Suprapubic skin (tissue), 4 donors: ENCODE measurements around the gene CST11. TPM values are rescaled to one million over a fixed set of nuclear protein-coding genes. Genes with fewer than 3 reads are reported as not detected.

Experiments used
- DNase-seq, 2 donors: peaks; one replicate each; pipeline ENCODE4 v3.0.0-alpha.2; 2019; ENCODE audit warnings: low spot score in 2 of 2
- H3K27ac ChIP-seq: fragments of 200-600 bp; sonication (generic); one replicate; pipeline ENCODE4 v1.5.1; 2019
- H3K27me3 ChIP-seq: fragments of 200-600 bp; sonication (generic); one replicate; pipeline ENCODE4 v1.5.1; 2019
- H3K36me3 ChIP-seq: fragments of 200-600 bp; sonication (generic); one replicate; pipeline ENCODE4 v1.5.1; 2019
- H3K4me1 ChIP-seq: fragments of 200-600 bp; sonication (generic); one replicate; pipeline ENCODE4 v1.5.1; 2019
- H3K4me3 ChIP-seq: fragments of 200-600 bp; sonication (generic); one replicate; pipeline ENCODE4 v1.5.1; 2019; ENCODE audit warnings: mild to moderate bottlenecking
- H3K9me3 ChIP-seq: fragments of 200-600 bp; sonication (generic); one replicate; pipeline ENCODE4 v1.5.1; 2019
- EP300 ChIP-seq: sonication (generic); formaldehyde crosslinking; IDR thresholded peaks from one replicate; pipeline ENCODE4 v1.6.1; 2017; ENCODE audit warnings: antibody characterized with exemption
- POLR2A ChIP-seq, 2 donors: fragments of 450-650 bp; IDR thresholded peaks; one replicate each; pipeline ENCODE4 v1.6.1; 2017; ENCODE audit warnings: antibody characterized with exemption in 2 of 2, mild to moderate bottlenecking in 2 of 2, moderate library complexity in 2 of 2
- POLR2AphosphoS5 ChIP-seq, 3 donors: sonication (generic); formaldehyde crosslinking; IDR thresholded peaks; one replicate each; pipeline ENCODE4 v1.6.1; 2017; ENCODE audit warnings: antibody characterized with exemption in 3 of 3
- WGBS: methylation state at CpG from one replicate; pipeline ENCODE4 v1.1.5; 2018; 5-methylcytosine and 5-hydroxymethylcytosine counted together
- total RNA-seq, 4 donors: library from RNA; depleted of rRNA; stranded (reverse); fragments of >200 nt; gene quantifications; one replicate each; pipeline ENCODE4 v1.1.0, GENCODE V29; 2016
- TF ChIP-seq, protein P1 (sequence below), 2 donors: fragments of 200-600 bp in 1 of 2; fragments of 450-650 bp in 1 of 2; sonication (generic) in 1 of 2; IDR thresholded peaks; one replicate each; pipeline ENCODE4 v1.5.1; 2016 to 2019; ENCODE audit warnings: antibody characterized with exemption in 2 of 2, mild to moderate bottlenecking in 1 of 2, moderate library complexity in 1 of 2

The CST11 gene
- total RNA-seq, 4 donors from 2014 or later = not detected

DNA sequence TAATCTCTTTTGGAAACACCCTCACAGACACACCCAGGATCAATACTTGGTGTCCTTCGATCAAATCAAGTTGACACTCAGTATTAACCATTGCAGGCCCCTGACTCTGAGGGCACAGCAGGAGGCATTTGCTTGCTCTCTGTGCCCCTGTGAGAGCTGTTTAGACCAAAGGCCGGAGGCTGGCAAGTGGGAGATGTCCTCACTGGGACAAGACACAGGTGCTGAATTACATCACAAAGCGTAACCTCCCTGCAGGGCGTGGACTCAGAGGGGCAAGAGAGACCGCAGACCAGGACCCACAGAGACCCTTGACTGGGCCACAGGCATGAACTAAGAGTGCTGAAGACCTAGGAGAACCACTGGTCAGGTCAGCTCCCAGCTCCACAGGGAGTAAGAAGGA, 38.1 kb upstream of the CST11 start, which contains the start of gene CST8:
TSS of gene CST8 (plus strand) at position 301 of the 400 bp plus-strand sequence. CDS start 551 bp downstream, outside the sequence.
- no peak for DNase-seq
- Histone ChIP-seq H3K9me3 (no peaks in the 10 kb centered on the region), H3K4me3 (no peak within 1 kb of the TSS), H3K27ac (no peak within 1 kb of the TSS), H3K4me1 (no peaks in the 10 kb centered on the region), H3K36me3 (no peaks in the 10 kb centered on the region), H3K27me3 (no peaks in the 10 kb centered on the region)
- TF ChIP-seq, protein P1, sequence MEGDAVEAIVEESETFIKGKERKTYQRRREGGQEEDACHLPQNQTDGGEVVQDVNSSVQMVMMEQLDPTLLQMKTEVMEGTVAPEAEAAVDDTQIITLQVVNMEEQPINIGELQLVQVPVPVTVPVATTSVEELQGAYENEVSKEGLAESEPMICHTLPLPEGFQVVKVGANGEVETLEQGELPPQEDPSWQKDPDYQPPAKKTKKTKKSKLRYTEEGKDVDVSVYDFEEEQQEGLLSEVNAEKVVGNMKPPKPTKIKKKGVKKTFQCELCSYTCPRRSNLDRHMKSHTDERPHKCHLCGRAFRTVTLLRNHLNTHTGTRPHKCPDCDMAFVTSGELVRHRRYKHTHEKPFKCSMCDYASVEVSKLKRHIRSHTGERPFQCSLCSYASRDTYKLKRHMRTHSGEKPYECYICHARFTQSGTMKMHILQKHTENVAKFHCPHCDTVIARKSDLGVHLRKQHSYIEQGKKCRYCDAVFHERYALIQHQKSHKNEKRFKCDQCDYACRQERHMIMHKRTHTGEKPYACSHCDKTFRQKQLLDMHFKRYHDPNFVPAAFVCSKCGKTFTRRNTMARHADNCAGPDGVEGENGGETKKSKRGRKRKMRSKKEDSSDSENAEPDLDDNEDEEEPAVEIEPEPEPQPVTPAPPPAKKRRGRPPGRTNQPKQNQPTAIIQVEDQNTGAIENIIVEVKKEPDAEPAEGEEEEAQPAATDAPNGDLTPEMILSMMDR (IDR thresholded peaks at IDR 0.05) = no peak
- TF ChIP-seq POLR2A (IDR thresholded peaks at IDR 0.05) (no peak), POLR2AphosphoS5 (IDR thresholded peaks at IDR 0.05) (no peak), EP300 (no peak)
- WGBS = 100% methylated on average over 2 of the region's 5 CpGs

DNA sequence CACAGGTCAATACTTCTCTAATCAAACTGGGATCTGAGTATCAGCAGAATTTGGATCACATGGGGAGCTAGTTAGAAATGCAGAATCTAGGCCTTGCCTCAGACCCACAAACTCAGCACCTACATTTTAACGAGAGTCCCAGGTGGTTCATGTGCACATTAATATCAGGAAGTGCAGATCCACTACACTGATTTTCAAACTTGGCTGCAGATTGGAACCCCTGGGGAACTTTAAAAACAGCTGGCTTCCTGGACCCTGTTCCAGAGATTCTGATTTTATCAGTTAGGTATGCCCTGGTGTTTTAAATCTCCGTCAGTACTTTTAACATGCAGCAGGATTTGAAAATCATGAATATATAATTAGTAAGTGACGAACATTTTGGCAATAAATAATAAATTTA, 36.3 kb upstream of the CST11 start:
- Histone ChIP-seq H3K4me1 (no peaks in the 10 kb centered on the region), H3K4me3 (no peak overlapping the region), H3K36me3 (no peaks in the 10 kb centered on the region), H3K27ac (no peak overlapping the region), H3K9me3 (no peaks in the 10 kb centered on the region), H3K27me3 (no peaks in the 10 kb centered on the region)
- no peak for DNase-seq
- TF ChIP-seq EP300 = no peak
- WGBS = 54% methylated on average over 3 of the region's 3 CpGs

DNA sequence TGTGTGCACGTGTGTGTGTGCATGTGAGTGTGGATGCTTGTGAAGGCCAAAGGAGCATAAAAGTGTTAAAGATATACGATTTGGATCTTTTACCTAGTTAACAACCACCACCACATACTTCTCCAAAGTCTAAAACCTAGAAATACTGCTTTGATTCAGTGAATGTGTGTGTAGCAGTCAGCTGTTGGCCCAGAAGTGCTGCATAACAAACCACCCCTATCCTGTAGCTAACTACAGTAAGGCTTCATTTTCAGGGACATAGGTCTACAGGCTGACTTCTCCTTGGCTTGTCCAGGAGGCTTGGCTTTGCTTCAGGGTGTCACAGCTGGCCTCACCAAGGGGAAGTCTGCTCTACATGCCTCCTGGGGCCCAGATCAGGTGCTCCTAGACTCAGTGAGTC, 35.8 kb upstream of the CST11 start:
- no peaks in the 10 kb centered on the region for H3K4me1 ChIP-seq
- H3K4me3 ChIP-seq = no peak overlapping the region
- no peak for DNase-seq
- H3K9me3 ChIP-seq = no peaks in the 10 kb centered on the region
- WGBS = 87% methylated on average over 2 of the region's 2 CpGs
- H3K27ac ChIP-seq = no peak overlapping the region
- no peaks in the 10 kb centered on the region for H3K36me3 ChIP-seq
- H3K27me3 ChIP-seq = no peaks in the 10 kb centered on the region
- TF ChIP-seq, protein P1 (IDR thresholded peaks at IDR 0.05) = no peak
- TF ChIP-seq EP300 (no peak), POLR2AphosphoS5 (IDR thresholded peaks at IDR 0.05) (no peak), POLR2A (IDR thresholded peaks at IDR 0.05) (no peak)

DNA sequence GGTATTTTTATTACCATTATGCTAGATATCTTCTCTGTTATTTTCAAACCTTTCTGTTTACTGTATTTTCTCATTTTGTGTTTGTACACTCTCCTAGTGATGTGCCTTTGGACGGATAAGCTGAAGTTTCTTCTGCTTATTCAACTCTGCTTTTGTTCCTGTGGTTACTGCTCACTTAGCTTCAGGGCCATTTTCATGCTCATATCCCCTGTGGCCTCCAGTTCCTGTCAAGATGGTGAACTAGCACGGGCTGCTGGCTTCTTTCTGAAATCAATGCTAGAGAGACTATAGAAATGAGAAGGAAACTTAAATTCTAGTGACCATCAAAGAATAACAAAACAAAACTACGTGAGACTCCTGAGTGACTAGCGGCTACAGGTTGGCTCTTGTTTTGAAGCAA, 31.4 kb upstream of the CST11 start:
- 56% methylated on average over 4 of the region's 4 CpGs for WGBS
- no peak for TF ChIP-seq POLR2AphosphoS5 (IDR thresholded peaks at IDR 0.05)
- TF ChIP-seq EP300 = no peak
- TF ChIP-seq, protein P1 (IDR thresholded peaks at IDR 0.05) = no peak
- no peak for TF ChIP-seq POLR2A (IDR thresholded peaks at IDR 0.05)
- DNase-seq = no peak
- Histone ChIP-seq H3K4me1 (no peaks in the 10 kb centered on the region), H3K27ac (no peak overlapping the region), H3K9me3 (no peaks in the 10 kb centered on the region), H3K4me3 (no peak overlapping the region), H3K36me3 (no peaks in the 10 kb centered on the region), H3K27me3 (no peaks in the 10 kb centered on the region)

DNA sequence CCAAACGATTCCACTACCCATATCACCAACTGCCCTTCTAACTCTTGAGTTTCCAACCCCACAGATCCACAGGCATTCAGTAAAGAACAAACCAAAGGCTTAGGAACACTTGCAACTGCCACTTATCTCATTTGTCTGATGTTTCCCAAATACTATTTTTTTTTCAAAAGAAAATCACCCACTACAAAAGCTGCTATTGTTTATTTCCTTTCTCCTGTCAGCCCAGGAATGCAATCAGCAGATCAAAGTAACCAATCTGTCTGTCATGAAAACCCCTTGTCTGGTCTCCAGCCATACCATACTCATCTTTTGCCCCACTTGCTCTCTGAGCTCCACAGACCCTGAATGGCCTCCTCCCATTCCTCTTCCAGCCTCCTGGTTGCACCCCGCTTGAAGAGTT, 29.5 kb upstream of the CST11 start:
- H3K36me3 ChIP-seq = no peaks in the 10 kb centered on the region
- H3K4me1 ChIP-seq = no peaks in the 10 kb centered on the region
- WGBS = 62% methylated on average over 2 of the region's 2 CpGs
- H3K4me3 ChIP-seq = no peak overlapping the region
- no peaks in the 10 kb centered on the region for H3K27me3 ChIP-seq
- no peak overlapping the region for H3K27ac ChIP-seq
- no peak for TF ChIP-seq EP300
- TF ChIP-seq POLR2AphosphoS5 (IDR thresholded peaks at IDR 0.05) = no peak
- no peak for DNase-seq
- H3K9me3 ChIP-seq = no peaks in the 10 kb centered on the region

DNA sequence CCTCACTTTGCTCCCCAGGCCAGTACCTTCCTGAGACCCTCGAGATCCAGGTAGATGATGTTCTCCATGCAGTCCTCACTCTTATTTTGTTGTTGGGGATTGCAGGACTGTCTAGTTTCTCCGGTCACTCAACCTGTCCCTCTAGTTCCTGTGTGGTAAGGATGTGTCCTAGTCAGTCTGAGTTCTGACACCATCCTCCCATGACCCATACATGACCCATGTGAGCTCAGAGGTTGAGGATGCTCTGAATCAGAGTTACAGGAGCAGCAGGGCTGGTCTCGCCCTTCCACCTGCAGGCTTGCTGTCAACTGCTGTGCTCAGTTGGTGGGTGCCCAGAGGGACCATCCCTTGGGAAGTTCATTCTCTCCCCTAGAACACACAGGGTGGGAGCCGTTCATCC, 26.4 kb upstream of the CST11 start:
- TF ChIP-seq, protein P1 (IDR thresholded peaks at IDR 0.05) = no peak
- no peak for TF ChIP-seq EP300
- TF ChIP-seq POLR2A (IDR thresholded peaks at IDR 0.05) = no peak
- Histone ChIP-seq H3K27ac (no peak overlapping the region), H3K4me1 (no peaks in the 10 kb centered on the region), H3K36me3 (no peaks in the 10 kb centered on the region), H3K4me3 (no peak overlapping the region), H3K9me3 (no peaks in the 10 kb centered on the region), H3K27me3 (no peaks in the 10 kb centered on the region)
- no peak for DNase-seq
- WGBS = 77% methylated on average over 4 of the region's 4 CpGs
